Measurements from ENCODE around the gene GLI1.
"Not testable (repeated sequence)": the region's sequence is repeated elsewhere in the genome, so short reads cannot be mapped to it uniquely, and the experiment has no call there.

Gene GLI1

GRCh38 chr12:57500213-57500612 lies 40.6 kb downstream of the GLI1 start:
- no peak for DNase-seq

GRCh38 chr12:57502311-57502969 lies 42.9 kb downstream of the GLI1 start:
- DNase-seq = not testable (repeated sequence)

GRCh38 chr12:57506541-57506940 lies 47.0 kb downstream of the GLI1 start:
- not testable (repeated sequence) for DNase-seq

DNA sequence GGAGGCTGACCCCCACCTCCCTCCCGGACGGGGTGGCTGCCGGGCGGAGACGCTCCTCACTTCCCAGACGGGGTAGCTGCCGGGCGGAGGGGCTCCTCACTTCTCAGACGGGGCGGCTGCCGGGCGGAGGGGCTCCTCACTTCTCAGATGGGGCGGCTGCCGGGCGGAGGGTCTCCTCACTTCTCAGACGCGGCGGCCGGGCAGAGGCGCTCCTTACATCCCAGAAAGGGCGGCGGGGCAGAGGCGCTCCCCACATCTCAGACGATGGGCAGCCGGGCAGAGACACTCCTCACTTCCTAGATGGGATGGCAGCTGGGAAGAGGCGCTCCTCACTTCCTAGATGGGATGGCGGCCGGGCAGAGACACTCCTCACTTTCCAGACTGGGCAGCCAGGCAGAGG lies 48.2 kb downstream of the GLI1 start:
- DNase-seq = not testable (repeated sequence)

GRCh38 chr12:57511161-57511560 lies 51.6 kb downstream of the GLI1 start:
- DNase-seq = no peak

- no peak for DNase-seq
Observed at GRCh38 chr12:57511588-57512325, 52.2 kb downstream of the GLI1 start.

GRCh38 chr12:57512665-57513064 lies 53.1 kb downstream of the GLI1 start:
- no peak for DNase-seq

DNA sequence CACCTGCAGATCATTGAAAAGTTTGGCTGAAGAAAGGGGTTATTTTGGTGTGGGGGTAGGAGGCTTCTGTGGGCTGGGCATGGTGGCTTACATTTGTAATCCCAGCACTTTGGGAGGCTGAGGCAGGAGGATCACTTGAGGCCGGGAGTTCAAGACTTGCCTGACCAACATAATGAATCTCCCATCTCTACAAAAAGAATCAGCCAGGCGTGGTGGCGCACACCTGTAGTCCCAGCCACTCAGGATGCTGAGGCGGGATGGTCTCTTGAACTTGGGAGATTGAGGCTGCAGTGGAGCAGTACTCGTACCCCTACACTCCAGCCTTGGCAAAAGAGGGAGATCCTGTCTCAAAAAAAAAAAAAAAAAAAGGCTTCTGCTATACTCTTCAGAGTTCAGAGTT lies 53.7 kb downstream of the GLI1 start:
- no peak for DNase-seq

DNA sequence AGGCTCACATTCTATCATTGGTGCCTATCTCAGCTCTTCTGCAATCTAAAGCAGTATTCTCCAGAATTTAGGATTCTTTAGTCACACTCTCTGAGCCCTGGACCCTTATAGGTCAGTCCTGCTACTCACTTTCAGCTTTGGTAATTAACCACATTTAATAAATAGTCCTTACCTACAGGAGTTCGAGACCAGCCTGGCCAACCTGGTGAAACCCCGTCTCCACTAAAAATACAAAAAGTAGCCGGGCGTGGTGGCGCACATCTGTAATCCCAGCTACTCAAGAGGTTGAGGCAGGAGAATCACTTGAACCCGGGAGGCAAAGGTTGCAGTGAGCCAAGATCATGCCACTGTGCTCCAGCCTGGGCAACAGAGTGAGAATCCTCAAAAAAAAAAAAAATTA lies 54.1 kb downstream of the GLI1 start:
- DNase-seq = not testable (repeated sequence)

DNA sequence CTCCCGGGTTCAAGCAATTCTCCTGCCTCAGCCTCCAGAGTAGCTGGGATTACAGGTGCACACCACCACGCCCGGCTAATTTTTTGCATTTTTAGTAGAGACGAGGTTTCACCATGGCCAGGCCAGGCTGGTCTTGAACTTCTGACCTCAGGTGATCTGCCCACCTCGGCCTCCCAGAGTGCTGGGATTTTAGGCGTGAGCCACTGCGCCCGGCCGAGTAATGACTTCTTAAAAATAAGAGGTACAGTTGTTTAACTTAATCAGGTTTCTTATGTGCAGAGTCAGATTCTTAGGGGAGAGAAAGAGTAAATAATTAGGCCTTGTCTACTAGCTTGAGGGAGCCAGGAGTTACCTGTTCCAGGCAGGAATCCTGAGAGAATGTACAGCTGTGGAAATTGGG lies 54.7 kb downstream of the GLI1 start:
- not testable (repeated sequence) for DNase-seq

DNA sequence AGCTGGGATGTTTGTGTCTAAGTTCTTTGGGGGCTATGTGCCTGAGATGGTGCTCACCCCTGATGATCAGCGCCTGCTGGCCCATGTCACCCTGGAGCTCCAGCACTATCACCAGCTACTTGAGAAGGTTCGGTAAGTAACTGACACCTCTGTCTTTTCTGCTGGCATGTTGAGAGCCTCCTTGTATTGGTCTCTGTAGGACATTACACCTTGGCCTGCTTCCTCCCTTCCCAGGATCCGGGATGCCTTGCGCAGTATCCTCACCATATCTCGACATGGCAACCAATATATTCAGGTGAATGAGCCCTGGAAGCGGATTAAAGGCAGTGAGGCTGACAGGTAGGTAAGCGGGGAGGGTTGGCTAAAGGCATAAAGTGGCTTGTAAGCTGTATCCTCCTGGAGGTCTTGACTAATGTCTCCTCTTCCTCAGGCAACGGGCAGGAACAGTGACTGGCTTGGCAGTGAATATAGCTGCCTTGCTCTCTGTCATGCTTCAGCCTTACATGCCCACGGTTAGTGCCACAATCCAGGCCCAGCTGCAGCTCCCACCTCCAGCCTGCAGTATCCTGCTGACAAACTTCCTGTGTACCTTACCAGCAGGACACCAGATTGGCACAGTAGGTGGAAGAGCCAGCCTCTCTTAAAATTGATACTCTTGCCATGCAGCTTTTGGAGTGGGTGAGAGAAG lies 55.3 kb downstream of the GLI1 start:
- no peak for DNase-seq

GRCh38 chr12:57515408-57515933 lies 55.9 kb downstream of the GLI1 start:
- no peak for DNase-seq

DNA sequence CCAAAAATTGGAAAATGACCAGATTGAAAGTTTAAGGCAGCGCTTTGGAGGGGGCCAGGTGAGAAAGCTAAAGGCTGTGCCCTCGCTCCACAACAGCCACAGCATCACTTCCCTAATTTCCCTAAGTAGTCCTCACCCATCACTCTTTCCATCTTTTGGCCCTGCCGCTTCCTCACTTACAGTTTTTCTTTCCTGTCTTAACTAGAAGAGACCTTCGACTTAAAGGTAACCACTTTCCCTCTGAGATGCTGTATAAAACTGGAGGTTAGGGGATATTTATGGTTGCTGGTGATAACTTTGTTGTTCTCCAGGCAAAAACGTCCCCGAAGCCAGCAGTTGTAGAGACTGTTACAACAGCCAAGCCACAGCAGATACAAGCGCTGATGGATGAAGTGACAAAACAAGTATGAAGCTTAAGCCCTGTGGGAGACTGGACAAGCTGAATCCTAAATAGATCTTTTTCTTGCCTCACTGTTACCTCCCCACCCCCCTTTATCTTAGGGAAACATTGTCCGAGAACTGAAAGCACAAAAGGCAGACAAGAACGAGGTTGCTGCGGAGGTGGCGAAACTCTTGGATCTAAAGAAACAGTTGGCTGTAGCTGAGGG lies 56.5 kb downstream of the GLI1 start:
- no peak for DNase-seq

DNA sequence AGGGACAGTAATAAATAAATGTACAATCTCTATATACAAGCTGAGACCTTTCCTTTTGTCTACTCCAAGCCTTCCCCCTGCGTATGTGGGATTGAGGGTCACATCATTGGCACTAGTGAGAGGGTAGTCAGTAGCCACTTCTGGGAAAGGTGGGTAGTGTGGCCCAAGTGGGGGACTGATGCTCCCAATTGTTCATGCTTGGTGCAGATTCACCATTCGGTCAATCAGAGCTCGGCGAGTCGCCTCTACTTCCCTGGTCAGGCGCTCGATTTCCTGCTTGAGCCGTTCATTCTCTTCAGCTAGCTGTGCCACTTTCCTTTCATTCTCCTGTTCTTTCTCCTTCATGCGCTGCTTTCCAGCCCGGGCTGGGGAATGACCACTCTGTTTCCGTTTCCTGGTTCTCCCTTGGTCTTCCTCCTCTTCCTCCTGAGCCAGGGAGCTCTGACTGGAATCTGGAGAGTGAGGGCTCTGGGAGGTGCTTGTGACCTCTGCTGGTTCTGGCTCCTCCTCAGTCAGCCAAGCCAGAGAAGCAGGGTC lies 57.1 kb downstream of the GLI1 start:
- no peak for DNase-seq

- DNase-seq = no peak
Observed at GRCh38 chr12:57517187-57517586, 57.6 kb downstream of the GLI1 start.

GRCh38 chr12:57517718-57518117 lies 58.1 kb downstream of the GLI1 start:
- not testable (repeated sequence) for DNase-seq

DNA sequence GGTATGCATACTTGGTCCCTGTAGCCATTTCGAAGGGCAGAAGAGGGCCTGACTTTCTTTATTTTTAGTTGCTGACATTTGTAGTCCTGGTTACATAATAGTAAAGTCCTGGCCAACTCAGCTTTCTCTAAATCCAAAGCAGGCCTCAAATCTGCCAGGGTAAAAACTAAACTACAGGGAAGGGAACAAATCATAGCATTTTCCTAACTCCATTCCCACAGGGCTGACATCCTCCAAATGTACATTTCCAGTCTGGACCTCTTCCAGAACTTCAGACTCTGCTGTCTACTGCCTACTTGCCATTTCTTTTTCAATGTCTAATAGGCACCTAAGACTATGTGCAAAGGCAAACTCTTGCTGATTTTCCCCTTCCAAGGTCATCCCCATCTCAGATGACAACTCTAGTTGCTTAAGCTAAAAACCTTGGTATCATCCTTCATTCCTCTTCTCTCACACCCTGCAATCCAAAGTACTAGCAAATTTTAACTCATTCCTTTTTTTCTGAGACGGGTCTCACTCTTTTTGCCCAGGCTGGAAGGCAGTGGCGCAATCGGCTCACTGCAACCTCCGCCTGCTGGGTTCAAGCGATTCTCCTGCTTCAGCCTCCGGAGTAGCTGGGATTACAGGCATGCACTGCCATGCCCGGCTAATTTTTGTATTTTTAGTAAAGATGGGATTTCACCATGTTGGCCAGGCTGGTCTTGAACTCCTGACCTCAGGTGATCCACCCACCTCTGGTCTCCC lies 58.8 kb downstream of the GLI1 start:
- no peak for DNase-seq

GRCh38 chr12:57518920-57519795 lies 59.6 kb downstream of the GLI1 start:
- DNase-seq = peak; percentile 58

DNA sequence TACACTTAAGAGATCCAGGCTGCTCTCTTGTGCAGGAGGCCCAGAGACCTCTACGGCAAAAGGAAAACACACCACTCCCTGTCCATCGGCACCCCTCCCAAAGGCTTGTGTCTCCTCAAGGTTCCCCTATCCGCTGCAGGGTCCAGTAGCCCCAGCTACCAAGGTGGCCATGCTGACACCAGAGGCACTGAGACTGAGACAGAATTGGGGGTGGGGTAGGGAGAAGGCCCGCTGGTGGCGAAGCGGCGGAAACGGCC lies 60.1 kb downstream of the GLI1 start:
- peak; percentile 61 for DNase-seq

GRCh38 chr12:57520053-57520818 lies 60.7 kb downstream of the GLI1 start, which contains the start of gene DDIT3:
TSS of gene DDIT3 (minus strand) at chr12:57520514. CDS start at chr12:57517406, 3,108 bp downstream.
- peak; percentile 100 for DNase-seq
